GM12801 (cell line): Measurements from ENCODE around the gene SDK1.

Source experiments
- TF ChIP-seq, protein P1 (sequence below): IDR thresholded peaks from one replicate; pipeline ENCODE4 v1.5.1; 2011; ENCODE audit warnings: control low read depth; ENCODE audit not compliant: insufficient read length; ENCODE audit errors: extremely low read depth

SDK1 gene

DNA sequence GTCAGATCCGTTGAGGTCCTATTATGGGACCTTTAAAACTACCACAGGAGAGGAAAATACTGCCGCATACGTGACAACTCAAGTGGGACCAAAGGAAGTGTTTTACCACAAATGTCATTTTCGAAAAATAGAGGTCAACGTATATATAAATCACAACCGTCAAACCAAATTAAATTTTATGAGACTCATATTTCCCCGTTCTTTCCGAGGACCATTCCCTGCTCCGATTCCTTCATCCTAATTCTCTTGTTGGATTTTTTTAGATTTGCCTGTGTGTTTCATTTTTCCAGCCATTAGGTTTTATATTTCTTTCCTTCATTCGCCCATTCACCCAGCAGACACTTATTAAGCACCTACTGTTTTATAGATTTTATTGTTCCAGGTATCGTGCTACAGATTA is 797.1 kb downstream of the SDK1 start:
- TF ChIP-seq, protein P1, sequence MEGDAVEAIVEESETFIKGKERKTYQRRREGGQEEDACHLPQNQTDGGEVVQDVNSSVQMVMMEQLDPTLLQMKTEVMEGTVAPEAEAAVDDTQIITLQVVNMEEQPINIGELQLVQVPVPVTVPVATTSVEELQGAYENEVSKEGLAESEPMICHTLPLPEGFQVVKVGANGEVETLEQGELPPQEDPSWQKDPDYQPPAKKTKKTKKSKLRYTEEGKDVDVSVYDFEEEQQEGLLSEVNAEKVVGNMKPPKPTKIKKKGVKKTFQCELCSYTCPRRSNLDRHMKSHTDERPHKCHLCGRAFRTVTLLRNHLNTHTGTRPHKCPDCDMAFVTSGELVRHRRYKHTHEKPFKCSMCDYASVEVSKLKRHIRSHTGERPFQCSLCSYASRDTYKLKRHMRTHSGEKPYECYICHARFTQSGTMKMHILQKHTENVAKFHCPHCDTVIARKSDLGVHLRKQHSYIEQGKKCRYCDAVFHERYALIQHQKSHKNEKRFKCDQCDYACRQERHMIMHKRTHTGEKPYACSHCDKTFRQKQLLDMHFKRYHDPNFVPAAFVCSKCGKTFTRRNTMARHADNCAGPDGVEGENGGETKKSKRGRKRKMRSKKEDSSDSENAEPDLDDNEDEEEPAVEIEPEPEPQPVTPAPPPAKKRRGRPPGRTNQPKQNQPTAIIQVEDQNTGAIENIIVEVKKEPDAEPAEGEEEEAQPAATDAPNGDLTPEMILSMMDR: no peak

DNA sequence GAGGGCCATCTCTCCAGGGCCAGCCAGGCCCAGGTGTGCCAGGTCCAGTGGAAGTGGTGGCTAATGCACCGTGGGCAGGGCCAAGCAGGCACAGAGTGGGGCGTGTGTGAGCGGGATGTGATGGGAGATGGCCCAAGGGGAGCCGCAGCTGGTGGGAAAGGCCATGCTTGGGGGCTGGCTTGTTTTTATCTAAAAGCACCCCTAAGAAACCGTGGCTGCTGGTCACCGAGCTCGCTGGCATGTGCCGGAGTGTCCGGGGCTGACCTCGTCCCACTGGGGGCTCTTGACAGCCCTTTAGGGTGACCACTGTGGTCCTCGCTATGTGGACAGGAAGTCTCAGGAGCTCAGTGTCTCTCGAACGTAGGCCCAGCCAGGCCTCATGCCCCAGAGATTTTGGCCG is 798.6 kb downstream of the SDK1 start:
- TF ChIP-seq, protein P1: no peak

DNA sequence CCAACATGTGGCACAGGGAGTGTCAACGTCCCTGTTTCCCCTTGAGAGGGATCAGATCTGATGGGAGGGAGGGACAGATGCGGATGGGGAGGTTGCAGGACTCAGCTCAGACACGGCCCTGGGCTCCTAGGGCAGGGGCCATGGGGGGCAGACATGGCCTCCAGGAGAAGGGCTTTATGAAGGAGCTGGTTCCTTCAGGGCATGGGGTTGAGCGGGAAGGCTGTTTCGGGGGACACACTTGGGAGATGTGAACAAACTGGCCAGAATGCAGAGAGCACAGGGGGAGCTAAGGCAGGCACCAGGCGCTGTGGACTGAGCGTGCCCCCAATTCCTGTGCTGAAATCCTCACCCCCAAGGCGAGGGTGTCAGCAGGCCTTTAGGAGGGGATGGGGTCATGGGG is 799.1 kb downstream of the SDK1 start:
- TF ChIP-seq, protein P1: no peak

DNA sequence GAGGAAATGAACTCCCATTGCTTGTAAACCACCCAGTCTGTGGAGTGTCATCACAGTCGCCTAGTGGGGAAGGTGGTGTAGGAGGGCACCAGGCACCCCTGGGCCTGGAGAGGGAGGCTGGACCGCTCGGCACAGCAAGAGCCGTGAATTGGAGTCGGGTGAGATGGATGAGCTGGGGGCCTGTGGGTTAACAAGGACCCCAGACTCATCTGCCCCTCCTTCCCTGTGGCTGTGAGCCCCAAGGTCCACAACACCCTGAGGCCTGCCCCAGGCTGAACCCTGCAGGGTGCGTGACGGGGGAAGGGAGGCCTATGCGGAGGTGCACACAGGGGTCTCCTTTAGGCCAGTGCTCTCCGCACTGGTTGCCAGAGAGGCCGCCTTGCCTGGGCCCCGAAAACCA is 799.6 kb downstream of the SDK1 start:
- TF ChIP-seq, protein P1: no peak

DNA sequence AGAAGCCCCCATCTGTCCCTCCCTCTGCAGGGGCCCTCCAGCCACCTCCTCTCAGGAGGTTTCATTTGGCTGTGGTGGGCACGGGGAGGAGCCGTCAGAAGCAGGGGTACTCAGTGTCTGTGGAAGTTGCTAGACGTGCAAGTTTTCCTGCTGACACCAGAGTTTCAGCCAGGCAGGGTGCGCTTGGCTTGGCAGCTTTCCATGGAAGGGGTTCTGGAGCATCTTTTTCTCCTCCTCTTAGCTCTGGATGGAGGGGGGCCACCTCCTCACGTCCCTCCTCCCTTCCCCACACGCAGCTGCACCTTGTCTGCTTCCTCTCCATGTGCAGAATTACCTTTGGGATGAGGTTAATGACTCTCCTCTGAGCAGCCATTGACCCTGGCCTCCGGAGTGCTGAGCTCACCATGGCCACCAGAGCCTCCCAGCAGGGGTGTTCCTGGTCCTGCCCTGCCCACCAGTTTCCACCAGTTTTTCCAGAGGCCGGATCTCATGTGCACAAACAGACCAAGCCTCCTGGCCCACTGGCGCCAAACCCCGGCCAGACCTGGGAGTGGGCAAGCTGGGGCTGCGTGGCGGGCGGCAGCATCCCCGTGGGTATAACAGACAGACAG is 801.3 kb downstream of the SDK1 start:
- TF ChIP-seq, protein P1: no peak

DNA sequence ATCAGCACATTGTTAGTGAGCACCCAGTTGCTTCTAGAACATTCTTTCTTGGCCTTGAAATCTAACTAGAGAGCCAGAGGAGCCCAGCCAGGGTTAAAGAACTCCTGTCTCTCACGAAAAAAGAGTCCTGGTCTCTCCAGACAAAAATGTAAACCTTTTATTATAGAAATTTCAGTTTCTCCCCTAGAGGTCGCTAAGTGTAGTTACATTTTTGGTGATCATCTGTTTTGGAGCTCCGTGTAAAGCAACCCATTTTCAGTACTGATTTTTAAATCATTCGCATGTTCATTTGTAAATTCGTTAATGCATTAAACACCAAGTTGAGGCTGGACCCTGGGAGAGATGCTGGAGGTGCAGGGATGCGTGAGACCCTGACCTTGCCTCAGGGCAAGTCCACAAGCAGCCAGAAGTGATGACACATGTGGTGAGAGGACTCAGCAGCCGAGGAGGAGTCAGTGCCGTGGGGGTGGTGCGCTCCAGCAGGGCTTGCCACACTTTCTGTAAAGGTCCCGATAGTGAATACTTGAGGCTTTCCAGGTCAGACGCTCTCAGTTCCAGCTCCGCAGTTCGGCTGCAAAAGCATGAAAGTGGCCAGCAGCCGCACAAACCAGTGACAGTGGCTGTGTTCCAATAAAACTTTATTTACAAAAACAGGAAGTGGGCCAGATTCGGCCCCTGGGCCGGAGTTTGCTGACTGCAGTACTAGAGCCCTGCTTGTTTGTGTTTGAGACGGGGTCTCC is 802.5 kb downstream of the SDK1 start:
- TF ChIP-seq, protein P1: no peak

DNA sequence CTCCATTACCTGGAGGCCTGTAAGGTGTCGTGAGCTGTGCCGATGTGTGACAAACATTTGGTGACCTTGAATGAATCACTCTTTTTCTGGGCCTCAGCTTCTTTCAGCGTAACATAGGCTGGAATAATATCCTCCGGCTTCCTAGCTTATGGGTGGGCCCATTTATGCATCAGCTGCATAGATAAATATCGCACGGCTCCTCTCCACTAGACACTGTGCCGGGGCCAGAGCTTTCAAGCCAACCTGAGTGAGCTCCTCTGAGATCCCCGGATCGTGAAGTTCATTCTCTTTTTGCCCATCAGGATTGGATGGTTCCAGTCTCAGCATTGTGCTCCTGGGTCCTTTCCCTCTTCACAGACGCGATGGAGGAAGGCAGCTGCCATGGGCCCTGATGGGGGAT is 806.8 kb downstream of the SDK1 start:
- TF ChIP-seq, protein P1: no peak
